NCI-H1694 treated with DMSO at 0.1 percent for 48 hours (cell line): ENCODE data around the gene SGSH.

Source experiments
- DNase-seq: peaks from one replicate; lab custom pipeline; 2025; lab: John Stamatoyannopoulos, UW

The SGSH gene

GRCh38 chr17:80183581-80184422 is 36.3 kb downstream of the SGSH start:
- no peak for DNase-seq

DNA sequence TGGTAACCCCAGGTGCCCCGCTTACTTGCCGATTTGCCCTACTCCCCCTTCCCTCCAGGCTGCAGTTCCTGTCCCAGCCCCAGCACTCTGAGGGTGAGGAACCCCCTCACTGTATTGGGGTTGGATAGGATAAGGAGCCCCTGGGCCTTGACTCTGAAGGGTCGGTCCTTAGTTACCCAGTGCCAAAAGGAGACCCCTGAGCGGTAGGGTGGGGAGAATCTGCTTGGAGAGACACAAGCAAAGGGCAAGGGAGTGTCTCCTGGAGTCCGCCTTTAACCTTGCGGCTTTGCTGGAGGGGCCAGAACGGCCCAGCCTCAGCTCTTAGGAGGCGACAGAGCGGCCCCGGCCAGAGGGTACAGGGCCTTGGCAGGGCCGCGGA is 37.3 kb downstream of the SGSH start:
- DNase-seq, result no peak

DNA sequence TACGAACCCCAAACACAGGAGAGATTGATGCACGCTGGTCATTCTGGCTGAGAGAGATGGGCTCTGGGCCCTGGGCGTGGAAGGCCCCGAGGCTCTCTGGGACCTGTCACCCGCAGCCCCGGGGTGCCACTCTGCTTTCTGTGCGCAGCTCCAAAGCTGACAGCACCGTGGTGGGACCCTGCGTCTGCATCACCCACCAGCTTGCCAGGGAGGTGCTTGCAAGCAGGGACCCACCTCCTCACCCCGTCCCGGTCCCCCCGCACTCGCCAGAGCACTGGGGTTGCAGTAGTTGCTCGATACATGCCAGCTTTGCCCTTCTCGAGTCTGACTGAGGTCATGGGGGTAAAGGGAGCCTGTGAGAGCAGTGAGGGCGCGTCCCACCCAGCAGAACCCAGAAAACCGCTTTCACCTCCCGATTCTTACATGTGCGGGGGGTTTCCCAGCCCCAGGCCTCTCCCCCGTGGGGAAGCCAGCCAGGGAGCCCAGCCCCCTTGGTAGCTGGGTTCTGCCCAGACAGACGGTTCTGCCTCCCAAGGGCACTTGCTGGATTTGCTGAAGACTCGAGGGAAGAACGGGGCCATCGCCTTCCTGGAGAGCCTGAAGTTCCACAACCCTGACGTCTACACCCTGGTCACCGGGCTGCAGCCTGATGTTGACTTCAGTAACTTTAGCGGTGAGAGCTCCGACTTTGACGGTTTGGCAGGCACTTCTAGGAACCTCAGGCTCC is 37.9 kb downstream of the SGSH start:
- DNase-seq, result no peak

DNA sequence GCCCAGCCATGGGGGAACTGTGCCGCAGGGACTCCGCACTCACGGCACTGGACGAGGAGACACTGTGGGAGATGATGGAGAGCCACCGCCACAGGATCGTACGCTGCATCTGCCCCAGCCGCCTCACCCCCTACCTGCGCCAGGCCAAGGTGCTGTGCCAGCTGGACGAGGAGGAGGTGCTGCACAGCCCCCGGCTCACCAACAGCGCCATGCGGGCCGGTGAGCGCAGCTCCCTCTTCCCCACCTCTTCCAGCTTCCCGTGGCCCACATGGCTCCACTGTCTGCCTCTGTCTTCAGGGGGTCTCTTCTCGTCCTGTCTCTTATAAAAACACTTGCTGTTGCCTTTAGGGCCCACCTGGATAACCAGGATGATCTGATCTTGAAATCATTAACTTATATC is 38.7 kb downstream of the SGSH start:
- no peak for DNase-seq

DNA sequence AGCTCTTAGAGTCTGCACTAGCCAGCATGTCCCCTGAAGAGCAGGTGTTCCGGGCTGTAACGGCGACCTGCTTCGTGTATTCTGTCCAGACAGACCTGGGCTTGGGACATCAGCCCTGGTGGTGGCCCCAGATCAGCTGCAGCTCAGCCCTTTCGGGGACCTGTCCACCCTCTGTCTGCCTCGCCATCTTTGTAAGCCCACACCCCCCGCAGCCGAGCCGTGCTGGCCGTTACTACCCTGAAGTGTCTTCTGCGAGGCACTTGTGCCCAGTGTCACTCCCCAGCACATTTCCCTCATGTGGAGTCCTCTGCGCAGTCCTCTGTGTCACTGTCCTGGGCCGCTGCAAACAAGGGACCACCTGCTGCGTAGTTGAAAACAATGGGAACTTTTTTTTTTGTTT is 39.9 kb downstream of the SGSH start:
- DNase-seq, result no peak

- no peak for DNase-seq
Observed at GRCh38 chr17:80177986-80178595, 42.0 kb downstream of the SGSH start.

- no peak for DNase-seq
Observed at GRCh38 chr17:80176757-80177156, 43.4 kb downstream of the SGSH start.

DNA sequence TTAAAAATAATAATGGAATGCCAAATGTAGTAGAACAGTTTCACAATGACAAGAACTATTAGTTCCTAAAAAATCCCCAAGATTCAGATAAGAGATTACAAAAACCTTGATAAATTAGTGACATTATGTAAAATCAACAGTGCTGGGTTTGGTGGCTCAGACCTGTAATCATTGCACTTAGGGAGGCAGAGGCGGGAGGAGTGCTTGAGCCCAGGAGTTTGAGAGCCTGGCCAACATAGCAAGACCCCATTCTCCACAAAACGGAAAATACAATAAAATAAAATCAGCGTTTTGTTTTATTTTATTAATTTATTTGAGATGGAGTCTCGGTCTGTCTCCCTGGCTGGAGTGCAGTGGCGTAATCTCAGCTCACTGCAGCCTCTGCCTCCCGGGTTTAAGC is 46.2 kb downstream of the SGSH start:
- DNase-seq, result no peak

DNA sequence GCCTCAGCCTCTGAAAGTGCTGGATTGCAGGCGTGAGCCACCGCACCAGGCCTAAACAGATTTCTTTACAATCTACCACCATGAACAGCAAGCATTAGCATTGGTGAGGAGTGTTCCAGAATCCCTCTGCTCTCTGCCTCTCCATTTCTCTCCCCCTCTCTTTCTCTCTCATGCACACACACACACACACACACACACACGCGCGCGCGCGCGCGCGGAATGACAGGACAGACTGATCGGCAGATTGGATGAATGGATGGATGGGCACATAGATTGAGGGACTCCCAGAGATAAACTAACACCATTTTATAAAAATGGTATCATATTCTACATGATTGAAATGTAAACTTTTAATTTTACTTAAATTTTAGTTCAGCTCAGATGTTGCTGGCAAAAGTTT is 47.0 kb downstream of the SGSH start:
- DNase-seq, result no peak

DNA sequence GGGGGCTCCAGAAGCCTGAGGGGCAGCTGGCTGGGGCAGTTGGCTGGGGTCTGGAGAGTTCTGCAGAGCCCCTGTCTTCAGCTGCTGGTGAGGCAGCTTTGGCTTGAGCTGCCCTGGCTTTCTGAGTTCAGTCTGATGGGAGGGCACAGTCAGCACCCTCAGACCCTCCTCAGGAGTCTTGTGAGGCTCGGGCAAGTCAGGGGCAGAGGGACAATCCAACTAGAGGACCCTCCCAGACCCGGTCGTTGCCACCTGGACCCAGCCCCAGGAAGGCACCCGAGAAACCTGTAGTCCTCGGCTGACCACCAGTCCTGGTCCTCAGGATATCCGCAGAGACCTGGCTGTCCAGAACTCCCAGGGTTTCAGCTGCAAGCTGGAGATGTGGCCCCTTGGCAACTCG is 48.5 kb downstream of the SGSH start:
- DNase-seq, result no peak

GRCh38 chr17:80169784-80170500 is 50.2 kb downstream of the SGSH start, which contains the start of gene CARD14:
Gene CARD14, plus strand, starts transcription at chr17:80170030. Its CDS starts 11,409 bp downstream, at chr17:80181439.
- no peak for DNase-seq

DNA sequence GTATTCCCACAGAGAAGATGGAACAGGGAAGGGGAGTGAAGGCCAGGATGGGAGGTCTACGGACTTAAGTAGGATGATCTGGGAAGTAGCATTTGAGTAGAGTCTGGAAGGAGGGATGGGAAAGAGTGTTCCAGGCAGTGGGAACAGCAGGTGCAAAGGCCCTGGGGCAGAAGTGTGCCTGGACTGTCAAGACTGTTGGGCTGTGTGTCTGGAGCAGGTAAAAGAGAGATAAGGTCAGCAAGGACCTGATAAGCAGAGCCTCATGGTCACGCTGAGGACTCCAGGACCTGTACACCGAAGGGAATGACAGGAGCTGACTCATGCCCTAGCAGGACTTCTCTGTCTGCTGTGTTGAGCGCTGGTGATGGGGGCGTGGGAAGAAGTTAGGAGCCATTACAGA is 51.0 kb downstream of the SGSH start:
- no peak for DNase-seq

DNA sequence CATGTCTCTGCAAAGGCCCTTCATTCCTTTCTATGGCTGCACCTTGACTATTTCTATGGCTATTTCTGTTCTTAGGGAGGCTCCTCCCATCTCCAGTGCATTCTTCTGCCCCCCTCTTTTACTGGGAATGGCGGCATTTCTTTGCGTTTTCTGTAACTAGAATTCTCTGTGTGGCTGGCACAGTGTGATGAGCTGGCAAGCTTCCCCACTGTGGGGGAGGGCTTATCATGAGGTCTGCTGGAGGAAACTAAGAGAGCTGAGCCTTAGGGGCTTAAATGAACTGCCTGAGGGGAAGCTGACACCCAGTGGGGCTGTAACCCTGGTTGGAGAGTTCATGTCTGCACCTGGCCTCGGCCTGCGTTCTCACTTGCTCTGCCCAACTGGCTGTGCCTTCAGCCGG is 51.8 kb downstream of the SGSH start:
- DNase-seq, result no peak

DNA sequence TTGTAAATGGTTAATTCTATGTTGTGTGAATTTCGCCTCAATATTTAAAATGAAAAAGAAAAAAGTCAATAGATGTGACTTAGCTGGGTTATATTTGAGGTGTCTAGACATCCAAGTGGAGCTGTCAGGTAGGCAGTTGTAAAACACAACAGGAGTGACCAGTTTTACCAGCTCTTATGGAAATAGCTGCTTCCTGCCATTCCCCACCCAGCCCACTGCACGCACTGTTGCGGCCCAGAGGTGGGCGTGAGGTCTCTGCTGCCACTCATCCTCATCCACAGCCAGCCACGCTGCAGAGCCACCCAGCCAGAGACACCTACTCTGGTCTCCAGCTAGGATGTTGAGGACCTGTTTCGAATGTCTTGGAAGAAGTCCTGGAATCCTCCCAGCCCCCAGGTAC is 53.7 kb downstream of the SGSH start:
- DNase-seq, result no peak

DNA sequence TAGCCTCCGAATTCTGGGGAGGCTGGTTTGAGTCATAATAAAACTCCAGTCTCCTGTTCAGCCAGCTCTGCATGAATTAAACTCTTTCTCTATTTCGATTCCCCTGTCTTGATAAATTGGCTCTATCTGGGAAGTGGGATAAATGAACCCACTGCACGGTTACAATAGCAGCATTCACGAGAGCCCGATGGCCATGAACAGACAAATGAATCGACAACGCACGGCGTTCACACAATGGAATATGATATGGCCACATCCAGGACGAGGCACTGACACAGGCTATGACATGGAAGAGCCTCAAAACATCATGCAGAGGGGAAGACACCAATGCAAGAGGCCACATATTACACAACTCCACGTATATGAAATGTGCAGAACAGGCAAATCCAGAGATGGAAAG is 55.9 kb downstream of the SGSH start:
- no peak for DNase-seq

DNA sequence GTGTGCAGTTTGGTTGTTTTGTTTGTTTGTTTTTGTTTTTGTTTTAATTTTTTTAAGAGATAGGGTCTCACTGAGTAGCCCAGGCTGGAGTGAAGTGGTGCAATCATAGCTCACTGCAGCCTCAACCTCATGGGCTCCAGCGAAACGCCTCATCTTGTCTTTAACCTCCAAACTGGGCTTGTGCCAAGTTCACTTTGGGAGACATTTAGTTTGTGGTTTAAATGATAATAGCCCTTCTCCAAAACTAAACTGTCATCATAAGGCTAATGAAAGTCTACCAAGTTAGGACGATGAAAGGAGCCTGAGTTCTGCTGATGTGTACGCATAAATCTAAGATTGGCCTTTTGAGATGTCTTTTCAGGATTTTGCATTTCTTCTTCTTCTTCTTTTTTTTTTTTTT is 56.8 kb downstream of the SGSH start:
- DNase-seq, result no peak

DNA sequence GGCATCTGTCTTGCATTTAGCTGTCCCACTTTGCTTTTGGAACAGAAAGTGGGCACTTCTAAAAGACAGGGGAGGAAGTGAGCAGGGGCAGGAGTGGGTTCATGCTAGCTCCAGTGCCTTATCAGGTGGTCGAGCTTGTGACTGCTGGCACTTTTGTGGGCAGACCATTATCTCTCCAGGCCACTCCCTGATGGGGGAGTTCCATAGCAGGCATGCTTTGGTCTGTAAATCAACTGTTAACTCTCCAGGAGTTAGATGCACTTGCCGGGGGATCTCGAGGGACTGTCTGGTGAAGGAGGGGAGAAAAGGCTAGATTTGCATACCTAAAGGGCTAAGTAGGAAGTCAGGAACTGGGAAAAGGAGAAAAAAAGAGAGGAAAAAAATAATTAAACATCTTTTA is 59.6 kb downstream of the SGSH start:
- no peak for DNase-seq
